DOHH2 (cell line): ENCODE measurements around the gene SYVN1.

Experiments
- H3F3A ChIP-seq: fragments of 200-600 bp; sonication (generic), shearing (Covaris generic); 2 replicates; pipeline ENCODE4 v1.6.0; 2016; ENCODE audit warnings: antibody characterized with exemption, mild to moderate bottlenecking; ENCODE audit not compliant: control insufficient read depth, insufficient read depth
- H3K27ac ChIP-seq: fragments of 200-600 bp; sonication (generic); 2 replicates; pipeline ENCODE4 v1.5.1; 2014; ENCODE audit warnings: low read depth, mild to moderate bottlenecking, low read length, moderate library complexity
- H3K27me3 ChIP-seq: fragments of 200-600 bp; sonication (generic); 2 replicates; pipeline ENCODE4 v1.6.1; 2014; ENCODE audit warnings: mild to moderate bottlenecking, low read length, mixed read lengths; ENCODE audit not compliant: control insufficient read depth
- H3K36me3 ChIP-seq: fragments of 200-600 bp; sonication (generic); 2 replicates; pipeline ENCODE4 v1.6.1; 2014; ENCODE audit warnings: mild to moderate bottlenecking, low read length, moderate library complexity, mixed read lengths; ENCODE audit not compliant: control insufficient read depth
- H3K4me1 ChIP-seq: fragments of 200-600 bp; sonication (generic); 2 replicates; pipeline ENCODE4 v1.6.1; 2014; ENCODE audit warnings: mild to moderate bottlenecking, low read length, mixed read lengths; ENCODE audit not compliant: control insufficient read depth
- H3K4me2 ChIP-seq: fragments of 200-600 bp; sonication (generic); 2 replicates; pipeline ENCODE4 v1.6.0; 2014; ENCODE audit warnings: mild to moderate bottlenecking, low read length, moderate library complexity
- H3K4me3 ChIP-seq: fragments of 200-600 bp; sonication (generic); 2 replicates; pipeline ENCODE4 v1.5.1; 2014; ENCODE audit warnings: mild to moderate bottlenecking, low read length, mixed read lengths
- H3K79me2 ChIP-seq: fragments of 200-600 bp; sonication (generic); 2 replicates; pipeline ENCODE4 v1.6.1; 2014; ENCODE audit warnings: mild to moderate bottlenecking, low read length, mixed read lengths; ENCODE audit not compliant: control insufficient read depth
- H3K9me2 ChIP-seq: fragments of 200-600 bp; sonication (generic); replicated peaks from 2 replicates; pipeline ENCODE4 v1.6.1; 2014; ENCODE audit warnings: mild to moderate bottlenecking, low read length, mixed read lengths; ENCODE audit not compliant: control insufficient read depth
- H3K9me3 ChIP-seq: fragments of 200-600 bp; sonication (generic); 2 replicates; pipeline ENCODE4 v1.6.1; 2014; ENCODE audit warnings: antibody characterized with exemption, low read length, mixed read lengths; ENCODE audit not compliant: control insufficient read depth, insufficient read depth
- H4K20me1 ChIP-seq: fragments of 200-600 bp; sonication (generic); 2 replicates; pipeline ENCODE4 v1.6.0; 2014; ENCODE audit warnings: low read depth, mild to moderate bottlenecking, antibody characterized with exemption, low read length, moderate library complexity; ENCODE audit not compliant: control insufficient read depth, insufficient read depth
- CTCF ChIP-seq: fragments of 200-600 bp; sonication (generic); IDR thresholded peaks from one replicate; pipeline ENCODE4 v1.5.1; 2014; ENCODE audit warnings: antibody characterized with exemption, mild to moderate bottlenecking, low read depth, low read length; ENCODE audit not compliant: poor library complexity, severe bottlenecking
- EZH2phosphoT487 ChIP-seq: fragments of 200-600 bp; sonication (generic); IDR thresholded peaks from 2 replicates; pipeline ENCODE4 v1.6.1; 2017; ENCODE audit warnings: borderline replicate concordance, mild to moderate bottlenecking, antibody characterized with exemption, low read length, moderate library complexity, mixed read lengths

The SYVN1 gene

GRCh38 chr11:65107078-65107477 lies 27.2 kb downstream of the SYVN1 start:
- H3K36me3 ChIP-seq = peaks cover 40% of the 10 kb centered on the region
- H3K9me3 ChIP-seq = no peaks in the 10 kb centered on the region
- H3K4me3 ChIP-seq = no peak overlapping the region

DNA sequence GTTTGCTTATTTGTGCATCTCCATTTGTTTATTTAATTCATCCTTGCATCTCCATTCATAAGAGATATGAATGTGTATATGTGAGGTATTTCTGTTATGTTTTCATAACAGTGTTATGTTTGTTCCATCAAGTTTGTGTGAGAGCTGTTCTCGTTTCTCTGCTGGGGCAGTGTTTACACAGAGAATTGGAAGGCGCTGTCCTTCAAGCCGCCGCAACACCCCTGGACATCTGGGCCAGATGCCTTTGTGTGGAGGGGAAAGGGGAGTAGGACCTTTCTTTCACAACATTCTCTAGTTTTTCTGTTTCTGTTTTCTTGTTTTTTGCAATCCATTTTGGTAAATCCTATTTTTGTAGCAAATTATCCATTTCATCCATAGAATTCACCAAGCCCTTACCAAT lies 29.7 kb downstream of the SYVN1 start:
- no peak overlapping the region for H3K4me3 ChIP-seq
- H3F3A ChIP-seq = no peaks in the 10 kb centered on the region
- H3K79me2 ChIP-seq = peaks cover 22% of the 10 kb centered on the region
- H3K36me3 ChIP-seq = peaks cover 27% of the 10 kb centered on the region; the same call in 1 of the 2 replicates
- no peak overlapping the region for H3K4me2 ChIP-seq
- no peaks in the 10 kb centered on the region for H4K20me1 ChIP-seq
- no peak overlapping the region for H3K27ac ChIP-seq
- H3K27me3 ChIP-seq = no peaks in the 10 kb centered on the region
- H3K9me3 ChIP-seq = no peaks in the 10 kb centered on the region
- no peaks in the 10 kb centered on the region for H3K4me1 ChIP-seq
- H3K9me2 ChIP-seq = no peaks in the 10 kb centered on the region
- TF ChIP-seq CTCF (no peak), EZH2phosphoT487 (no peak)

More at GRCh38 chr11:65107078-65107477, 27.2 kb downstream of the SYVN1 start:
- H3F3A ChIP-seq = 0 out of 2 replicates have a peak, but pooled peaks cover 3% of the 10 kb centered on the region
- H3K27ac ChIP-seq = no peak overlapping the region
- H3K79me2 ChIP-seq = peaks cover 23% of the 10 kb centered on the region
- H3K9me2 ChIP-seq = no peaks in the 10 kb centered on the region
- peaks cover 16% of the 10 kb centered on the region for H3K4me1 ChIP-seq
- H4K20me1 ChIP-seq = no peaks in the 10 kb centered on the region
- H3K4me2 ChIP-seq = no peak overlapping the region
- no peaks in the 10 kb centered on the region for H3K27me3 ChIP-seq
- TF ChIP-seq EZH2phosphoT487 (no peak), CTCF (no peak)

DNA sequence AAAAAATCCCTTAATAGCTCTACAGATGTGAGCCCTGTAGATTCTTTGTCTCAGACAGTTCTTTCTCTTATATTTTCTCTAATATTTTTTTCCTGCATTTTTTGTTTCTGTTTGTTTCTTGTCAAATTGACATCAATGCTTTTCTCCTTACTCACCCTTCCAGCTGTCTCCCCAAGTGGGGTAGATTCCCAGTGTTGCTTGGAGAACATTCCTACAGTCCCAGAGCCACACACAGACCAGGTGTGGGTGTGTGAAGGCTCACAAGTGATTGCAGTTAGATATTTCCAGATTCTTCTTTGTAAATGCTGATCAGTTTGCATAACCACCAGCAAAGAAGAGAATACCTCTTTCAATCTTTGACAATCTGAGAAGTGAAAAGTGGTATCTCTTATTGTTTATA lies 30.8 kb downstream of the SYVN1 start:
- no peaks in the 10 kb centered on the region for H3F3A ChIP-seq
- H3K4me1 ChIP-seq = no peaks in the 10 kb centered on the region
- H3K4me2 ChIP-seq = no peak overlapping the region
- H3K79me2 ChIP-seq = peaks cover 31% of the 10 kb centered on the region
- TF ChIP-seq EZH2phosphoT487 (no peak), CTCF (no peak)
- no peaks in the 10 kb centered on the region for H4K20me1 ChIP-seq
- H3K36me3 ChIP-seq = peaks cover 28% of the 10 kb centered on the region
- no peaks in the 10 kb centered on the region for H3K9me3 ChIP-seq
- H3K4me3 ChIP-seq = no peak overlapping the region
- H3K27ac ChIP-seq = no peak overlapping the region
- H3K9me2 ChIP-seq = no peaks in the 10 kb centered on the region
- H3K27me3 ChIP-seq = no peaks in the 10 kb centered on the region
